ENCODE measurements around the gene PCDHGA6. TPM values are rescaled to one million over a fixed set of nuclear protein-coding genes. Genes with fewer than 3 reads are reported as not detected.

The PCDHGA6 gene
- total and polyA plus RNA-seq, 9 of the 15 experiments (the other 6 are each of a cell fraction or from before 2014, with no cell fraction given), result 0.01 to 0.18 (median 0.09) TPM; not detected in 1

DNA sequence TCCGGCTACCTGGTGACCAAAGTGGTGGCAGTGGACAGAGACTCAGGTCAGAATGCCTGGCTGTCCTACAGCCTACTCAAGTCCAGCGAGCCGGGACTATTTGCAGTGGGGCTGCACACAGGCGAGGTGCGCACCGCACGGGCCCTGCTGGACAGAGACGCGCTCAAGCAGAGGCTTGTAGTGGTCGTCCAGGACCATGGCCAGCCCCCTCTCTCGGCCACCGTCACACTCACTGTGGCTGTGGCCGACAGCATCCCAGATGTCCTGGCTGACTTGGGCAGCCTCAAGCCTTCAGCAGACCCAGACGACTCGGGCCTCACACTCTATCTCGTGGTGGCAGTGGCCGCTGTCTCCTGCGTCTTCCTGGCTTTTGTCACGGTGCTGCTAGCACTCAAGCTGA, 16.7 kb upstream of the PCDHGA6 start:
- no peak for DNase-seq (ENCODE audit: extremely low read depth in 1 of 4, low spot score in 3 of 4)
- CTCF ChIA-PET (ENCODE audit: low intra/inter-chr PET ratio), result no interaction called here
- peak; percentile 50 for ATAC-seq
- Histone ChIP-seq H3K79me2 (ENCODE audit: control insufficient read depth, insufficient read depth, low read length) (no peaks in the 10 kb centered on the region), H3K4me3 (no peak overlapping the region), H3K4me1 (replicated peaks in 1 of 2; ENCODE audit: control insufficient read depth in 2 of 2, insufficient read depth in 2 of 2, low read length in 2 of 2) (peaks cover 3 to 12% of the 10 kb centered on the region in 2 experiments; a peak in 3 of 5 replicates), H3K36me3 (ENCODE audit: control insufficient read depth, insufficient read depth, low read length) (no peaks in the 10 kb centered on the region), H3K4me2 (ENCODE audit: insufficient read depth, low read length) (no peak overlapping the region), H4K20me1 (replicated peaks; ENCODE audit: control insufficient read depth, insufficient read depth, low read length) (no peaks in the 10 kb centered on the region), H2AFZ (ENCODE audit: low read depth, low read length) (no peak overlapping the region), H3K27ac (ENCODE audit: extremely low read depth, low read depth, low read length) (no peak overlapping the region), H3K9me1 (ENCODE audit: control insufficient read depth, insufficient read depth, low read length) (no peaks in the 10 kb centered on the region), H3K27me3 (ENCODE audit: control insufficient read depth in 2 of 2, insufficient read depth in 2 of 2, low read length in 2 of 2) (peaks cover 0 to 18% of the 10 kb centered on the region in 2 experiments; a peak in 2 of 5 replicates), H3K9me3 (replicated peaks; ENCODE audit: control insufficient read depth, insufficient read depth, low read depth, low read length) (no peaks in the 10 kb centered on the region; the same call in 1 of the 2 replicates), H3K9ac (ENCODE audit: insufficient read depth in 1 of 2, low read depth in 2 of 2, low read length in 2 of 2) (no peak overlapping the region; a peak in 1 of 4 replicates)
- TF ChIP-seq REST (IDR thresholded peaks at IDR 0.05; ENCODE audit: borderline replicate concordance), result peak; percentile 76
- TF ChIP-seq REST (CRISPR knock-in tag; IDR thresholded peaks at IDR 0.05; ENCODE audit: low read depth), result 0 out of 2 replicates have a peak, but pooled peaks have one; percentile 44
- TF ChIP-seq DMBX1 (CRISPR knock-in tag; IDR thresholded peaks at IDR 0.05; ENCODE audit: borderline replicate concordance), result no peak
- TF ChIP-seq, protein P1, sequence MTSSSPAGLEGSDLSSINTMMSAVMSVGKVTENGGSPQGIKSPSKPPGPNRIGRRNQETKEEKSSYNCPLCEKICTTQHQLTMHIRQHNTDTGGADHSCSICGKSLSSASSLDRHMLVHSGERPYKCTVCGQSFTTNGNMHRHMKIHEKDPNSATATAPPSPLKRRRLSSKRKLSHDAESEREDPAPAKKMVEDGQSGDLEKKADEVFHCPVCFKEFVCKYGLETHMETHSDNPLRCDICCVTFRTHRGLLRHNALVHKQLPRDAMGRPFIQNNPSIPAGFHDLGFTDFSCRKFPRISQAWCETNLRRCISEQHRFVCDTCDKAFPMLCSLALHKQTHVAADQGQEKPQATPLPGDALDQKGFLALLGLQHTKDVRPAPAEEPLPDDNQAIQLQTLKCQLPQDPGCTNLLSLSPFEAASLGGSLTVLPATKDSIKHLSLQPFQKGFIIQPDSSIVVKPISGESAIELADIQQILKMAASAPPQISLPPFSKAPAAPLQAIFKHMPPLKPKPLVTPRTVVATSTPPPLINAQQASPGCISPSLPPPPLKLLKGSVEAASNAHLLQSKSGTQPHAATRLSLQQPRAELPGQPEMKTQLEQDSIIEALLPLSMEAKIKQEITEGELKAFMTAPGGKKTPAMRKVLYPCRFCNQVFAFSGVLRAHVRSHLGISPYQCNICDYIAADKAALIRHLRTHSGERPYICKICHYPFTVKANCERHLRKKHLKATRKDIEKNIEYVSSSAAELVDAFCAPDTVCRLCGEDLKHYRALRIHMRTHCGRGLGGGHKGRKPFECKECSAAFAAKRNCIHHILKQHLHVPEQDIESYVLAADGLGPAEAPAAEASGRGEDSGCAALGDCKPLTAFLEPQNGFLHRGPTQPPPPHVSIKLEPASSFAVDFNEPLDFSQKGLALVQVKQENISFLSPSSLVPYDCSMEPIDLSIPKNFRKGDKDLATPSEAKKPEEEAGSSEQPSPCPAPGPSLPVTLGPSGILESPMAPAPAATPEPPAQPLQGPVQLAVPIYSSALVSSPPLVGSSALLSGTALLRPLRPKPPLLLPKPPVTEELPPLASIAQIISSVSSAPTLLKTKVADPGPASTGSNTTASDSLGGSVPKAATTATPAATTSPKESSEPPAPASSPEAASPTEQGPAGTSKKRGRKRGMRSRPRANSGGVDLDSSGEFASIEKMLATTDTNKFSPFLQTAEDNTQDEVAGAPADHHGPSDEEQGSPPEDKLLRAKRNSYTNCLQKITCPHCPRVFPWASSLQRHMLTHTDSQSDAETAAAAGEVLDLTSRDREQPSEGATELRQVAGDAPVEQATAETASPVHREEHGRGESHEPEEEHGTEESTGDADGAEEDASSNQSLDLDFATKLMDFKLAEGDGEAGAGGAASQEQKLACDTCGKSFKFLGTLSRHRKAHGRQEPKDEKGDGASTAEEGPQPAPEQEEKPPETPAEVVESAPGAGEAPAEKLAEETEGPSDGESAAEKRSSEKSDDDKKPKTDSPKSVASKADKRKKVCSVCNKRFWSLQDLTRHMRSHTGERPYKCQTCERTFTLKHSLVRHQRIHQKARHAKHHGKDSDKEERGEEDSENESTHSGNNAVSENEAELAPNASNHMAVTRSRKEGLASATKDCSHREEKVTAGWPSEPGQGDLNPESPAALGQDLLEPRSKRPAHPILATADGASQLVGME (CRISPR knock-in tag; IDR thresholded peaks at IDR 0.05), result 0 out of 2 replicates have a peak, but pooled peaks have one; percentile 37
- 7% methylated on average over 19 of the region's 19 CpGs for WGBS (ENCODE audit: insufficient coverage, low coverage, missing lambda C conversion rate)
- POLR2A ChIA-PET, result no interaction called here
- FAIRE-seq, result no peak
- intact Hi-C loops (cut with micrococcal nuclease), result no loop called here
- BruUV-seq (replicated peaks), result no TSS peak
- in situ Hi-C loops (cut with MboI), result no loop called here
